Measurements from ENCODE around the gene PSD2. TPM values are rescaled to one million over a fixed set of nuclear protein-coding genes. Genes with fewer than 3 reads are reported as not detected.

Gene PSD2
- total and polyA plus RNA-seq, 10 of the 15 experiments (the other 5 are each of a cell fraction or from before 2014, with no cell fraction given): 0.02 to 0.14 (median 0.03) TPM; not detected in 5

GRCh38 chr5:139746691-139747582, 48.7 kb upstream of the PSD2 start (continued):
- 0 out of 4 replicates have a peak, but pooled peaks of 1 of the 2 experiments have one; percentile 53 for TF ChIP-seq ETV6 (conservative IDR thresholded peaks at IDR 0.05 in 1 of 2, IDR thresholded peaks at IDR 0.05 in 1 of 2; ENCODE audit: borderline replicate concordance in 1 of 2, low read depth in 1 of 2)
- TF ChIP-seq SUPT20H (IDR thresholded peaks at IDR 0.05; ENCODE audit: borderline replicate concordance, control insufficient read depth, low read depth, low read length): no peak
- no peak for TF ChIP-seq EZH2 (IDR thresholded peaks at IDR 0.05; ENCODE audit: borderline replicate concordance, control insufficient read depth, low read depth, low read length)
- peak in 1 of 2 experiments; percentile 86; a peak in 2 of 3 replicates for TF ChIP-seq EGR1 (IDR thresholded peaks at IDR 0.05; ENCODE audit: borderline replicate concordance in 1 of 2, low read depth in 2 of 2, low read length in 2 of 2)
- no peak for TF ChIP-seq CBX3 (IDR thresholded peaks at IDR 0.05; ENCODE audit: borderline replicate concordance, low read depth)
- peak; percentile 62; the same call in 1 of the 2 replicates for TF ChIP-seq ZNF207 (IDR thresholded peaks at IDR 0.05; ENCODE audit: borderline replicate concordance)
- TF ChIP-seq YBX1 (IDR thresholded peaks at IDR 0.05): peak; percentile 26; the same call in 1 of the 2 replicates

Data from GM12878 (cell line).